Tibial nerve (tissue), 4 donors: ENCODE data around the gene POMP.

ENCODE experiments used
- EP300 ChIP-seq, 2 donors: sonication (generic); formaldehyde crosslinking; IDR thresholded peaks; one replicate each; pipeline ENCODE4 v1.6.1; 2017; ENCODE audit warnings: antibody characterized with exemption in 2 of 2, mild to moderate bottlenecking in 1 of 2
- POLR2A ChIP-seq, 2 donors: fragments of 450-650 bp; IDR thresholded peaks; one replicate each; pipeline ENCODE4 v1.6.1; 2017; ENCODE audit warnings: antibody characterized with exemption in 2 of 2, mild to moderate bottlenecking in 2 of 2, moderate library complexity in 2 of 2
- TF ChIP-seq, protein P1 (sequence below), 5 experiments: fragments of 200-600 bp in 3 of 5; fragments of 450-650 bp in 2 of 5; sonication (generic) in 3 of 5; IDR thresholded peaks; one replicate each; pipeline ENCODE4 v1.5.1; 2016 to 2019; ENCODE audit warnings: antibody characterized with exemption in 5 of 5, mild to moderate bottlenecking in 3 of 5, moderate library complexity in 2 of 5

DNA sequence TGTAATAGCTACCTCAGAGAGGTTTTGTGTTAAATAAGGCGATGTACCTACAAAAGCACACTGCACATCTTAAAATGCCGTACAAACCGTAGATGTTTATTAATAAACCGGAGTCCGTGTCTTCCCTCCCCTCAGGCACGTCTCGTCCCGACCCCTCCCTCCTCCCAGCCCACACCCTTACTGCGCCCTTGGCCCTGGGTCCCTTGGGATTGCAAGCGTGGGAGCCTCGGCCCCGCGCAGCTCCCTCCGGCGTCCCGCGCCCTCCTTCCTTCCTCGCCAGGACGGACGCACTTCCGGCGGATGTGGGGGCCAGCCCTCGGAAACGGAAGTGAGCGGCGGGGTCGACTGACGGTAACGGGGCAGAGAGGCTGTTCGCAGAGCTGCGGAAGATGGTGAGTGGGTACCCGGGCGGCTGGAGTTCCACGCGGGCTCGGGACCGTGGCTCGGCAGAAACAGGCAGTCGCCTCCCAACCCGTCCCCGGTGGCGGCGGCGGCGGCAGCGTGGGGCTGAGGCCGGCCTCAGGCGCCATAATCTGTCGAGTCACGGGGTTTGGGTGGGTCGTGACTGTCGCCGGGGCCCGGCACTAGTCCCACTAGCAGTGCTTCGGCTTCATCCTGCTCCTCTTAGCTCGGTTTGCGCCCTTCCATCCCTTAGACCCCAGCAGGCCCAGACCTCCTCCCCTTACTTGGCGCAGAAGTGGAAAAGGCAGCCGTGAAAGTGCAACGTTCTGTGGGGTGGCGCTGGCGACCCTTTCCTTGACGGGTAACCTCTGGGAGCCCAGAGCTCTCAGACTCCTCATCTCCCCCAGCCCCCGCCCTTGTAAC is at the start of gene POMP:
- TF ChIP-seq, protein P1, sequence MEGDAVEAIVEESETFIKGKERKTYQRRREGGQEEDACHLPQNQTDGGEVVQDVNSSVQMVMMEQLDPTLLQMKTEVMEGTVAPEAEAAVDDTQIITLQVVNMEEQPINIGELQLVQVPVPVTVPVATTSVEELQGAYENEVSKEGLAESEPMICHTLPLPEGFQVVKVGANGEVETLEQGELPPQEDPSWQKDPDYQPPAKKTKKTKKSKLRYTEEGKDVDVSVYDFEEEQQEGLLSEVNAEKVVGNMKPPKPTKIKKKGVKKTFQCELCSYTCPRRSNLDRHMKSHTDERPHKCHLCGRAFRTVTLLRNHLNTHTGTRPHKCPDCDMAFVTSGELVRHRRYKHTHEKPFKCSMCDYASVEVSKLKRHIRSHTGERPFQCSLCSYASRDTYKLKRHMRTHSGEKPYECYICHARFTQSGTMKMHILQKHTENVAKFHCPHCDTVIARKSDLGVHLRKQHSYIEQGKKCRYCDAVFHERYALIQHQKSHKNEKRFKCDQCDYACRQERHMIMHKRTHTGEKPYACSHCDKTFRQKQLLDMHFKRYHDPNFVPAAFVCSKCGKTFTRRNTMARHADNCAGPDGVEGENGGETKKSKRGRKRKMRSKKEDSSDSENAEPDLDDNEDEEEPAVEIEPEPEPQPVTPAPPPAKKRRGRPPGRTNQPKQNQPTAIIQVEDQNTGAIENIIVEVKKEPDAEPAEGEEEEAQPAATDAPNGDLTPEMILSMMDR (IDR thresholded peaks at IDR 0.05) = peak in 2 of 5 experiments; percentile 24 to 29
- peak; percentile 96 to 97 for TF ChIP-seq POLR2A (IDR thresholded peaks at IDR 0.05)
- TF ChIP-seq EP300 (IDR thresholded peaks at IDR 0.05) = peak; percentile 97 to 100
